ENCODE results near the gene MCL1. TPM values are rescaled to one million over a fixed set of nuclear protein-coding genes. Genes with fewer than 3 reads are reported as not detected.
A peak's percentile ranks its signal among the peaks of the same experiment; 100 is the strongest.

The MCL1 gene
- total and polyA plus RNA-seq, 10 of the 15 experiments (the other 5 are each of a cell fraction or from before 2014, with no cell fraction given), result 18.1 to 148 (median 86.4) TPM

- Histone ChIP-seq H3K9me3 (replicated peaks; ENCODE audit: control insufficient read depth, insufficient read depth, low read length) (no peaks in the 10 kb centered on the region), H3K27me3 (replicated peaks in 1 of 2; ENCODE audit: control insufficient read depth in 2 of 2, insufficient read depth in 2 of 2, low read length in 1 of 2) (no peaks in the 10 kb centered on the region; a peak in 1 of 4 replicates), H2AFZ (ENCODE audit: control insufficient read depth, low read depth, low read length) (no peak overlapping the region), H3K79me2 (ENCODE audit: control insufficient read depth, insufficient read depth, low read length) (no peaks in the 10 kb centered on the region), H3K27ac (ENCODE audit: control insufficient read depth, insufficient read depth) (no peak overlapping the region), H3K9ac (ENCODE audit: control insufficient read depth, insufficient read depth, low read length) (no peak overlapping the region), H3K4me1 (ENCODE audit: control insufficient read depth, insufficient read depth, low read length) (peaks cover 3% of the 10 kb centered on the region; the same call in 1 of the 2 replicates), H4K20me1 (ENCODE audit: control insufficient read depth, insufficient read depth) (no peaks in the 10 kb centered on the region), H3K4me3 (no peak overlapping the region), H3K4me2 (ENCODE audit: control insufficient read depth, insufficient read depth) (no peak overlapping the region), H3K36me3 (ENCODE audit: control insufficient read depth in 2 of 2, insufficient read depth in 2 of 2, low read length in 1 of 2) (no peaks in the 10 kb centered on the region)
- no peak for TF ChIP-seq ATF3 (IDR thresholded peaks at IDR 0.05; ENCODE audit: borderline replicate concordance, extremely low read depth, low read depth, low read length)
- WGBS (ENCODE audit: insufficient coverage, insufficient replicate concordance, low lambda C conversion rate, missing lambda C conversion rate), result 25% methylated on average over 1 of the region's 1 CpG
- ATAC-seq, result no peak
- no peak for DNase-seq (ENCODE audit: low read depth, low spot score)
- intact Hi-C loops (cut with micrococcal nuclease; ENCODE audit: unreplicated experiment) (no loop called here), in situ Hi-C loops (cut with MboI) (no loop called here)
- POLR2A ChIA-PET, result interaction anchor here (0.7 kb wide), 2 partner anchors 17 to 200 kb away, joined by 3 to 5 read pairs; no protein-coding TSS in a partner anchor
- CTCF ChIA-PET, result interaction anchor here (1.1 to 2.9 kb wide), 3 partner anchors 9 to 20 kb away, joined by 3 to 14 read pairs (median 8); no protein-coding TSS in a partner anchor
- FAIRE-seq, result peak; percentile 31
- no TSS peak for BruUV-seq (replicated peaks)
- RAD21 ChIA-PET (ENCODE audit: unreplicated experiment), result no interaction called here
- SMC1A ChIA-PET (ENCODE audit: uncharacterized antibody, unreplicated experiment), result interaction anchor here (1.1 kb wide), 1 partner anchor 69 kb away, joined by 3 read pairs; no protein-coding TSS in a partner anchor
Observed at GRCh38 chr1:150551784-150552127, 27.7 kb downstream of the MCL1 start.

- SMC1A ChIA-PET (ENCODE audit: uncharacterized antibody, unreplicated experiment), result interaction anchor here (1.1 kb wide), 1 partner anchor 70 kb away, joined by 3 read pairs; no protein-coding TSS in a partner anchor
- intact Hi-C loops (cut with micrococcal nuclease; ENCODE audit: unreplicated experiment) (no loop called here), in situ Hi-C loops (cut with MboI) (no loop called here)
- FAIRE-seq, result no peak
- no TSS peak for BruUV-seq (replicated peaks)
- no peaks in the 10 kb centered on the region; a peak in 1 of 4 replicates for H3K27me3 ChIP-seq (replicated peaks in 1 of 2; ENCODE audit: control insufficient read depth in 2 of 2, insufficient read depth in 2 of 2, low read length in 1 of 2)
- no peak overlapping the region for H3K9ac ChIP-seq (ENCODE audit: control insufficient read depth, insufficient read depth, low read length)
- no peak overlapping the region for H3K27ac ChIP-seq (ENCODE audit: control insufficient read depth, insufficient read depth)
- peaks cover 3% of the 10 kb centered on the region; the same call in 1 of the 2 replicates for H3K4me1 ChIP-seq (ENCODE audit: control insufficient read depth, insufficient read depth, low read length)
- CTCF ChIA-PET, result interaction anchor here (1.1 to 2.9 kb wide), 3 partner anchors 9 to 19 kb away, joined by 3 to 14 read pairs (median 8); no protein-coding TSS in a partner anchor
- TF ChIP-seq CUX1 (IDR thresholded peaks at IDR 0.05; ENCODE audit: insufficient replicate concordance, low read depth, low read length), result no peak
- no peak for TF ChIP-seq CREM (IDR thresholded peaks at IDR 0.05; ENCODE audit: low read depth)
- TF ChIP-seq NFIC (IDR thresholded peaks at IDR 0.05; ENCODE audit: low read depth, low read length), result no peak
- TF ChIP-seq POLR2A (IDR thresholded peaks at IDR 0.05; ENCODE audit: low read depth, low read length), result 0 out of 2 replicates have a peak, but pooled peaks have one; percentile 18
- POLR2A ChIA-PET, result interaction anchor here (0.7 kb wide), 2 partner anchors 16 to 201 kb away, joined by 3 to 5 read pairs; no protein-coding TSS in a partner anchor
- no peaks in the 10 kb centered on the region for H4K20me1 ChIP-seq (ENCODE audit: control insufficient read depth, insufficient read depth)
- no peak overlapping the region for H3K4me3 ChIP-seq
- no peaks in the 10 kb centered on the region for H3K36me3 ChIP-seq (ENCODE audit: control insufficient read depth in 2 of 2, insufficient read depth in 2 of 2, low read length in 1 of 2)
- no peak overlapping the region for H3K4me2 ChIP-seq (ENCODE audit: control insufficient read depth, insufficient read depth)
- H3K79me2 ChIP-seq (ENCODE audit: control insufficient read depth, insufficient read depth, low read length), result no peaks in the 10 kb centered on the region
- no peak overlapping the region for H2AFZ ChIP-seq (ENCODE audit: control insufficient read depth, low read depth, low read length)
- RAD21 ChIA-PET (ENCODE audit: unreplicated experiment), result no interaction called here
- H3K9me3 ChIP-seq (replicated peaks; ENCODE audit: control insufficient read depth, insufficient read depth, low read length), result no peaks in the 10 kb centered on the region
- 43% methylated on average over 11 of the region's 11 CpGs for WGBS (ENCODE audit: insufficient coverage, insufficient replicate concordance, low lambda C conversion rate, missing lambda C conversion rate)
- ATAC-seq, result no peak; the same call in 2 of the 3 replicates
- DNase-seq (ENCODE audit: low read depth, low spot score), result no peak
Observed at GRCh38 chr1:150551051-150551783, 28.2 kb downstream of the MCL1 start.
